OCI-LY1 (cell line): Measurements from ENCODE around the gene CFAP43.

ENCODE experiments used
- H2AFZ ChIP-seq: fragments of 200-600 bp; sonication (generic), shearing (Covaris generic); 2 replicates; pipeline ENCODE4 v1.6.0; 2014; ENCODE audit warnings: antibody characterized with exemption, mild to moderate bottlenecking, low read length
- H3F3A ChIP-seq: fragments of 200-600 bp; sonication (generic), shearing (Covaris generic); 2 replicates; pipeline ENCODE4 v1.6.0; 2014; ENCODE audit warnings: mild to moderate bottlenecking, antibody characterized with exemption, low read length, moderate library complexity; ENCODE audit not compliant: insufficient read depth
- H3K27ac ChIP-seq: fragments of 200-600 bp; sonication (generic); 2 replicates; pipeline ENCODE4 v1.5.1; 2014; ENCODE audit warnings: low read length, mixed run types, mild to moderate bottlenecking, low read depth; ENCODE audit not compliant: poor library complexity, severe bottlenecking
- H3K27me3 ChIP-seq: fragments of 200-600 bp; sonication (generic); 2 replicates; pipeline ENCODE4 v1.6.0; 2014; ENCODE audit warnings: antibody characterized with exemption, mild to moderate bottlenecking, low read length, moderate library complexity; ENCODE audit not compliant: insufficient read depth
- H3K36me3 ChIP-seq: fragments of 200-600 bp; sonication (generic); 2 replicates; pipeline ENCODE4 v1.6.1; 2014; ENCODE audit warnings: mild to moderate bottlenecking, antibody characterized with exemption, low read length, moderate library complexity, mixed read lengths; ENCODE audit not compliant: insufficient read depth
- H3K4me1 ChIP-seq: fragments of 200-600 bp; sonication (generic); 2 replicates; pipeline ENCODE4 v1.5.1; 2014; ENCODE audit warnings: mild to moderate bottlenecking, low read length, moderate library complexity; ENCODE audit not compliant: insufficient read depth, severe bottlenecking
- H3K4me2 ChIP-seq: fragments of 200-600 bp; sonication (generic), shearing (Covaris generic); 2 replicates; pipeline ENCODE4 v1.6.1; 2014; ENCODE audit warnings: low read length
- H3K4me3 ChIP-seq: fragments of 200-600 bp; sonication (generic); 2 replicates; pipeline ENCODE4 v1.5.1; 2014; ENCODE audit warnings: low read length, low read depth, mild to moderate bottlenecking, mixed read lengths; ENCODE audit not compliant: poor library complexity, severe bottlenecking
- H3K79me2 ChIP-seq: fragments of 200-600 bp; shearing (Covaris generic); 2 replicates; pipeline ENCODE4 v1.6.1; 2016; ENCODE audit warnings: mixed run types, low read length, mixed read lengths; ENCODE audit not compliant: insufficient read depth
- H3K9ac ChIP-seq: fragments of 200-600 bp; sonication (generic), shearing (Covaris generic); 2 replicates; pipeline ENCODE4 v1.6.1; 2014; ENCODE audit warnings: mild to moderate bottlenecking, low read length, mixed read lengths
- H3K9me2 ChIP-seq: fragments of 200-600 bp; sonication (generic), shearing (Covaris generic); 2 replicates; pipeline ENCODE4 v1.6.1; 2014; ENCODE audit warnings: low read depth, mild to moderate bottlenecking, low read length, mixed read lengths
- H3K9me3 ChIP-seq: fragments of 200-600 bp; shearing (Covaris generic); 2 replicates; pipeline ENCODE4 v1.6.1; 2014; ENCODE audit warnings: low read length, mixed read lengths
- H4K20me1 ChIP-seq: fragments of 200-600 bp; sonication (generic), shearing (Covaris generic); 2 replicates; pipeline ENCODE4 v1.6.0; 2016; ENCODE audit warnings: mild to moderate bottlenecking, low read length; ENCODE audit not compliant: insufficient read depth
- CTCF ChIP-seq: fragments of 200-600 bp; sonication (generic), shearing (Covaris generic); IDR thresholded peaks from 2 replicates; pipeline ENCODE4 v1.5.1; 2017; ENCODE audit warnings: mild to moderate bottlenecking, antibody characterized with exemption, low read length, moderate library complexity, mixed read lengths
- EZH2 ChIP-seq: fragments of 200-600 bp; sonication (generic), shearing (Covaris generic); IDR thresholded peaks from 2 replicates; pipeline ENCODE4 v1.8.0; 2017; ENCODE audit warnings: borderline replicate concordance, mixed run types, mild to moderate bottlenecking, antibody characterized with exemption, low read length, moderate library complexity, mixed read lengths

CFAP43 gene

GRCh38 chr10:104127411-104127810 is 104.8 kb downstream of the CFAP43 start:
- H3K4me3 ChIP-seq: no peak overlapping the region
- no peaks in the 10 kb centered on the region for H3K9me2 ChIP-seq
- H3K36me3 ChIP-seq: peaks cover 13% of the 10 kb centered on the region
- H4K20me1 ChIP-seq: no peaks in the 10 kb centered on the region
- TF ChIP-seq EZH2 (no peak), CTCF (peak; percentile 62)
- no peaks in the 10 kb centered on the region for H3K79me2 ChIP-seq
- no peak overlapping the region for H2AFZ ChIP-seq
- no peak overlapping the region for H3K27ac ChIP-seq
- H3K4me2 ChIP-seq: no peak overlapping the region
- no peaks in the 10 kb centered on the region for H3F3A ChIP-seq
- H3K9me3 ChIP-seq: no peaks in the 10 kb centered on the region
- no peak overlapping the region for H3K9ac ChIP-seq
- peaks cover 14% of the 10 kb centered on the region for H3K4me1 ChIP-seq
- H3K27me3 ChIP-seq: no peaks in the 10 kb centered on the region

GRCh38 chr10:104123397-104123796 is 108.8 kb downstream of the CFAP43 start:
- no peaks in the 10 kb centered on the region for H3K9me2 ChIP-seq
- H3K4me3 ChIP-seq: peak overlapping the region; percentile 90
- H3K27ac ChIP-seq: no peak overlapping the region
- TF ChIP-seq EZH2 (no peak), CTCF (peak; percentile 64)
- H2AFZ ChIP-seq: no peak overlapping the region
- peaks cover 29% of the 10 kb centered on the region for H3K4me1 ChIP-seq
- H3K79me2 ChIP-seq: no peaks in the 10 kb centered on the region
- H4K20me1 ChIP-seq: no peaks in the 10 kb centered on the region
- peak overlapping the region; percentile 98 for H3K4me2 ChIP-seq
- no peaks in the 10 kb centered on the region for H3K27me3 ChIP-seq
- H3K9me3 ChIP-seq: no peaks in the 10 kb centered on the region
- peak overlapping the region; percentile 93 for H3K9ac ChIP-seq
- peaks cover 13% of the 10 kb centered on the region for H3K36me3 ChIP-seq
- H3F3A ChIP-seq: no peaks in the 10 kb centered on the region

DNA sequence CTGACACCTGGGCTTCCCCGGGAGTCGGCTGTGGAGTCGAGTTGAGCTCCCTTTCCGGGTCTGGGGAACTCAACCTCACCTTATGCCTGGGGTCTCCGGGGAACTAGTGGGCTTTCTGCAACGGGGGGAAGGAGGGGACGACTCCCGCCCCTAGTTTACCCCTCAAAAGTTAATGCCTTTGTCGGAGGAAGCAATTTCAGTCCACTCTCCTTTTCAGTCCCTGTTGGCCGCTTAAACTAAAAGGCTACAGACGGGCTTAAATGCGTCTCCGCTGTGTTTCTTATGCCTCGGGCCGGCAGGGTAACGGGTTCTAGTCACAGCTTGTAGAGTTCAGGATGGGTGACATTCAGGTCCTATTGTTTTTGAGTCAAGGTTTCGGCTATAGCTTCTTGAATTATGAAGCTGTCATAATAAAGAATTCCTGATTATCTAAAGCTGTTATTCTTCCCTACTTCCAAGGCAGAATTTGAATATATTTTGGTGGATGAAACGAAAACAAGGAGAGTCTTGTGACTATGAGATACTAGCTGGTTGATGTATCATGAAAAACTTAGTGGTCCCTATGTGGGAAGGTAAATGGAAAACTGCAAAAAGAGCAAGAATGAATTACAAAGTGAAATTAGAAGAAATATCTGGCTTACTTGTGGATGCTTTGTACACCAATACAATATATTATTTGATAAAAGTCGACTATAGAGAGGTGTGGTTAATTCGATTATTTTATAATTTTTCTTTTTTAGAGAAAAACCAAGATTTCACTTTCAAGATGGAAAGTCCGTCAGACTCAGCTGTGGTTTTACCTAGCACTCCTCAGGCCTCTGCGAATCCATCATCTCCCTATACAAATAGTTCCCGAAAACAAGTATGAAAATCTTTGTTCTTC is 109.7 kb downstream of the CFAP43 start:
- TF ChIP-seq CTCF (no peak), EZH2 (no peak)
- Histone ChIP-seq H3K4me3 (peak overlapping the region; percentile 90), H3K79me2 (no peaks in the 10 kb centered on the region), H4K20me1 (no peaks in the 10 kb centered on the region), H3K9me2 (no peaks in the 10 kb centered on the region), H3K9me3 (no peaks in the 10 kb centered on the region), H3K36me3 (peaks cover 13% of the 10 kb centered on the region), H3K27me3 (no peaks in the 10 kb centered on the region), H3K27ac (peak overlapping the region; percentile 81), H3K4me2 (peak overlapping the region; percentile 98), H3K9ac (peak overlapping the region; percentile 93), H3K4me1 (peaks cover 29% of the 10 kb centered on the region), H2AFZ (peak overlapping the region; percentile 25; the same call in 1 of the 2 replicates), H3F3A (no peaks in the 10 kb centered on the region)
